HS-5 (cell line): ENCODE results near the gene WDR45B.

Experiments
- DNase-seq: peaks from one replicate; pipeline ENCODE4 v3.0.0-alpha.2; 2012; ENCODE audit warnings: low read depth

Gene WDR45B

DNA sequence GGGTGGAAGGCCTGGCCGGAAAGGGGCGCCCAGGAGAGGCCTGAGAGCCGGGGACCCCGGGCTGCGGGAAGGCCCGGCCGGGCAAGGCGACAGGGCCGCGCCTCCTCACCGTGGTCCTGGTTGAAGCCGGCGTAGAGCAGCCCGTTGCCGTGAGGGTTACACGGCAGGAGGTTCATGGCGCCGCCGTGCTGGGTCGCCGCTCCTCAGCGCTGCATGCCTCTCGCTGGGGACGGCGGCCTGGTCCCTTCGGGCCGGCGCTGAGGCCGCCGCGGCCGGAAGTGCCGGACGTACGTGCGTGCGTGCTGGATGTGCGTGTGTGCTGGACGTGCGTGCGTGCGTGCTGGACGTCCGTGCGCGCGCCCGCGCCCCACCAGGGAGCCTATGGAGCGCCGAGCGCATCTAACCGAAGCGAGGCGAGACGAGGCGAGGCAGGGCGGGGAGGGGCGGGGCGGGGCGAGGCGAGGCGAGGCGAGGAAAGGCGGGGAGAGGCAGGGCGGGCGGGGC lies at the start of gene WDR45B:
Gene WDR45B (minus strand): TSS at position 280 of the 504 bp plus-strand sequence. CDS start 104 bp downstream, at position 176.
- peak; percentile 73 for DNase-seq

- DNase-seq, result no peak
Observed at GRCh38 chr17:82697808-82698064, 49.5 kb upstream of the WDR45B start.

GRCh38 chr17:82696916-82697807 lies 48.9 kb upstream of the WDR45B start:
- DNase-seq, result no peak

DNA sequence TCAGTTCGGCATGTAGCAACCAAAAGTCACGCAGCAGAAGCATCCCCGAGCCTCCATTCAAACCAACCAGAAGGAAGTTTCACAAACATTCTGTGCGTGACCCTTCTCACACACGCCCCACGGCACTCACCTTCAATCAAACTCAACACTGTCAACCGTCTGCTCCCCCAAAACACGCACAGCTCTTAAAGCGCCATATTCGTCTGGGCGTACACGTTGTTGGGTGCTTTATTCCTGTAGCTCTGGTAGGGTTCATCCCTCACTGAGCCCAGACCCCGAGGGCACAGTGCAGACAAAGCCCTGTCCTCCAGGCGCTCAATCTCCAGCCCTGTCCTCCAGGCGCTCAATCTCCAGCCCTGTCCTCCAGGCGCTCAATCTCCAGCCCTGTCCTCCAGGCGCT lies 48.0 kb upstream of the WDR45B start:
- no peak for DNase-seq

GRCh38 chr17:82694647-82695046 lies 46.4 kb upstream of the WDR45B start:
- DNase-seq, result no peak

GRCh38 chr17:82693168-82693867 lies 45.1 kb upstream of the WDR45B start:
- no peak for DNase-seq

DNA sequence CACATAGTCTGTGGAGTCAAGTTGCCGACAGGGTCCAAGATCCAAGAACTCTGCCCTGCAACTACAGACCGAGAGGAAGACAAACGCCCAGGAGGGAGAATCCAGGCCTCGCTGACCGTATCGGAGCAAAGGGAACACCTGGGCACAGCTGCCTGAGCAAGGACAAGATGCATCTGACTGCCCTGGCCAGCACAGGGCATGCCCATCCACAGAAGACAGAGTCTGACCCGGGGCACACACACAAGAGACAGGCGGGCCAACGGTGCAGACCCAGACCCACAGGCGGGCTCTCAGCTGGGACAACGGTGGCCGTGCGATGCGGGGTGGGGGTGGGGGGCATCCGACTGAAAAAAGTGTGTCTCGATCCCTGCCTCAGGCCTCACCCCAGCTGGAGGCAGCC lies 44.0 kb upstream of the WDR45B start:
- DNase-seq, result no peak

DNA sequence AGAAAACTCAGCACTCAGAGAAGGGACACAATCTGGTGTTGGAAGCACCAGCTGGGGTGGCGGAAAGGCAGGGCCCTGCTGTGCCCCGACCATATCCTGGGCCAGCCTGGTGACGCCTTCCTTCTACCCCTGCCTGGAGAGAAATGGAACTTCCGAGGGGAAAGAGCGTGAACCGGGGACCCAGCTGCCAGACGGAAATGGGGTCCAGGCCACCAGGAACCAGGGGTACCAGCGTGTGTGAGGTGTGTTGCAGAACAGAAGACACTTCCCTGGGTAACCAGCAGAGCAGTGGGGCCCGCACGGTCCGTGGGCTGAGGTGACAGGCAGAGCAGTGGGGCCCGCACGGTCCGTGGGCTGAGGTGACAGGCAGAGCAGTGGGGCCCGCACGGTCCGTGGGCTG lies 43.5 kb upstream of the WDR45B start:
- DNase-seq, result no peak

DNA sequence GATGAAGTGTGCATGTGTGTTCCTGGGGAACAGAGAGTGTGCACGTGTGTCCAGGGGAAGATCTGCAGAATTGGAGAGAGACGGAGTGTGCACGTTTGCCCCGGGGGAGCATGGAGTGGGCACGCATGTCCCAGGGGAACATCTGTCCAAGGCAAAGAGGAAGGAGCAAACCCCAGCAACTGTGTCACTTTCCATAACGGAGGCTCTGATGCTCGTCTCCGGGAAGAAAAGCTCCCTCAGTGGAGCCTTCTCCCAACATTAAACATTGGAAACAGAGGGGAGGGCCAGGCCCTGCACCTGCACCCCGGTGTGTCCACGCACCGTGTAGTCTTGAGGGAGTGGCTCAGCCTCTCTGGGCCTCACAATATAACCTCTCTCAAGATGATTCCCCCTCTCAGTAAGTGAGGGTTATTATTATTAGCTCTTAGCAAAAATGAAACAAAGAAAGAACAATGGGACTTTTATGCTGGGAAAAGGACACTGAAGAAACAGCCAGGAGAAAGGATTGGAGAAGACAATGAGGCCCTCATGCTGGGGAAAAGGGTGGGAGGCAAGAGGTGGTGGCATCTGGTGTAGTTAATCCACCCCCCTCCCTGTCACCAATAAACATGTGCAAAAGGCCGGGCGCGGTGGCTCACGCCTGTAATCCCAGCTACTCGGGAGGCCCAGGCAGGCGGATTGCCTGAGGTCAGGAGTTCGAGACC lies 42.7 kb upstream of the WDR45B start:
- no peak for DNase-seq

- no peak for DNase-seq
Observed at GRCh38 chr17:82689077-82689476, 40.8 kb upstream of the WDR45B start.

GRCh38 chr17:82687871-82688270 lies 39.6 kb upstream of the WDR45B start:
- DNase-seq, result no peak

DNA sequence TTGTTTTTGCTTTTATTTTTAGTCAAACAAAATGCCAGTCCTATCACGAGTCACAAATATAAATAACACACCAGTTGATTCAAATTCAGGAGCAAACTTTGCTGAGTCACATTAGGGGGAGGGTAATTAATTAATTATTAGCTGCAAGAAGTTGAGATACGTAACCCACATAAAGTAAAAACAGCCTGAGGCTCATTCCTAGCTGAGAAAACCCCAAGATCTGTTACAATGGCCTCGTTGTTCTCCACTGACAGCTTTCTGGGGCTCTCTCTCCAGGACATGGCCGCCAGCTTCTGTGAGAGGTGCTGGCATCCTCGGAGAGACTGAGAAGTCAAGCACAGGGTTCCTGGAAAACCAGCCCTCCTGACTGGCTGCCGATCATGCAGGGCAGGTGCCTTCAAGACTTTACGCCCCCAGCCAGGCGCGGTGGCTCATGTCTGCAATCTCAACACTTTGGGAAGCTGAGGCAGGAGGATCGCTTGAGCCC lies 39.2 kb upstream of the WDR45B start:
- DNase-seq, result no peak

DNA sequence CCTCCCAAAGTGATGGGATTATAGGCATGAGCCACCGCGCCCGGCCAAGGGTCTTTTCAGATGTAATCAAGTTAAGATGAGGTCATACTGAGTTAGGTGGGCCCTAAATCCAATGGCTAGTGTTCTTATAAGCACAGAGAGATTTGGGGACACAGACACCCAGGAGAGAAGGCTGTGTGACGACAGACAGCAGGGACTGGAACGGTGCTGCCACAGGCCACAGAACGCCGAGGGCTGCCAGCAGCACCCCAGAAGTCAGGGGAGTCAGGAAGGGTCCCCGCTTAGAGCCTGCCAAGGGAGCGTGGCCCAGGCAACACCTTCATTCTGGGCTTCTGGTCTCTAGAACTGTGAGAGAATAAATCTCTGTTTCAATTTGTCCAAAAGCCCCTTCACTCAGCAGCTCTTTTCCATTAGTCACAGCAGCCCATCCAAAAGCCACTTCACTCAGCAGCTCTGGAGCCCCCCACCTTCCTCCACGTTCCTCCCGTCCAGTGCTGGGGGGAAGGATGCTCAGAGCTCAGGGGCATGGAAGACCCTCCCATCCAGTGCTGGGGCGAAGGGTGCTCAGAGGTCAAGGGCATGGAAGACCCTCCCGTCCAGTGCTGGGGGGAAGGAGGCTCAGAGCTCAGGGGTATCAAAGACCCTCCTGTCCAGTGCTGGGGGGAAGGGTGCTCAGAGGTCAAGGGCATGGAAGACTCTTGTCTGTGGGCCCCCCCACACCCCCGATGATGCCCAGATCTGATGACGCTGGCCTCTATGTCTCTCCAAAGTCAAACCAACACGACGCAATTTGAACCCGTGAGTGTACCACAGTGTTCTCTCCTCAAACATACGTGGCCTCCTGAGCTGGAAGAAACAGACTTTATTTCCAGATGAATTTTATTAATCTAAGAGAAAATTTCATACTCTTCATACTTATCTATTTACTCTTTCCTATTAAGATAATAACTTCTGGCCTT lies 38.4 kb upstream of the WDR45B start:
- DNase-seq, result no peak

GRCh38 chr17:82685291-82685690 lies 37.0 kb upstream of the WDR45B start:
- DNase-seq, result no peak

- DNase-seq, result no peak
Observed at GRCh38 chr17:82684228-82684841, 36.1 kb upstream of the WDR45B start.

DNA sequence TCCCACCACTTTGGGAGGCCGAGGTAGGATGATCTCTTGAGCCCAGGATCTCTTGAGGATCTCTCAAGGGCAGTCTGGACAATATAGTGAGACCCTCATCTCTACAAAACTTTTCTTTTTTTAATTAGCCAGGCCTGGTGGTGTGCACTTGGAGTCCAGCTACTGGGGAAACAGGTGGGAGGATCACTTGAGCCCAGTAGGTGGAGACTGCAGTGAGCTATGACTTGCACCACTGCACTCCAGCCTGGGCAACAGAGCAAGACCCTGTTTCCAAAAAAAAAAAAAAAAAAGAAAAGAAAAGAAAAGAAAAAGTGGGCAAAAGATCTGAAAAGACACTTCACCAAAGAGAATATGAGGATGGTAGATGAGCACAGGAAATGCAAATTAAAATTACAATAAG lies 35.3 kb upstream of the WDR45B start:
- DNase-seq, result no peak

GRCh38 chr17:82681547-82681946 lies 33.3 kb upstream of the WDR45B start:
- no peak for DNase-seq

DNA sequence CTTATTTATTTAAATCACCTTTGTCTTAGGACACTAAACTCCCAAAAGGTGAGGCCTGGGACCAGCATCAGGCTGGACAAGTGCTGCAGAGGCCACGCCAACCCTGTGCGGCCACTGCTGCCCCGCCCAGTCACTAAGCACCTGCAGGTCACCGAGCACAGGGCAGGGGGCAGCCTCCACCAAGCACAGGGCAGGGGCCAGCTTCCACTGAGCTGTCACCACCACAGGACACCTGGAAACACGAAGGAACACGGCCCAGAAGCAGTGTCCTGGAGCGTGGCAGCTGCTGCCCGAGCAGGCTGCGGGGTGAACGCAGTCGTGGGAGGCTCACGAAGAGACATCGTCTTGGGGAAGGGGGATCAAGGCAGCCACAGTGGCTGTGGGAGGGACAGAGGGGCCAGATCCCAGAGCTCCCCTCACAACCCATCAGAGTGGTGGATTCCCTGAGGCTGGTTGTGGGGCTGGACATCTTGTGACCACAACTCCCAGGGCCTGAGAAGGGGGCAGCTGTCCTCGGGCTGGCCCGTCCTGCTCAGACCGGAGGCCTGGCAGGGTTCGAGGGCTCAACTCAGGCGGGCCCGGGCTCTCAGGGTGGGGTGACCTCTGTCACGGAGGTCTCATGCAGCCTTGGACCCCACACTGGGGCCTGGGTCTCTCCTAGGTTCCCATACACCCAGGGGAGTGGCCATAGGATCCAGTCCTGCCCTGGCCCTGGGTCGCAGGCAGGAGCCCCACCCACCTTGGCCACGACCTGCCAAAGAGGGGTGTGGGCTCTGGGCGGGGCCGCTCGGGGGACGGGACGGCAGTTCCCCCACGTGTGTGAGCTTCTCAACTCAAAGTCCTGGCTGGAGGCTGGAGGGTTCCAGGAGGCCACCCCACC lies 31.6 kb upstream of the WDR45B start:
- DNase-seq, result no peak

DNA sequence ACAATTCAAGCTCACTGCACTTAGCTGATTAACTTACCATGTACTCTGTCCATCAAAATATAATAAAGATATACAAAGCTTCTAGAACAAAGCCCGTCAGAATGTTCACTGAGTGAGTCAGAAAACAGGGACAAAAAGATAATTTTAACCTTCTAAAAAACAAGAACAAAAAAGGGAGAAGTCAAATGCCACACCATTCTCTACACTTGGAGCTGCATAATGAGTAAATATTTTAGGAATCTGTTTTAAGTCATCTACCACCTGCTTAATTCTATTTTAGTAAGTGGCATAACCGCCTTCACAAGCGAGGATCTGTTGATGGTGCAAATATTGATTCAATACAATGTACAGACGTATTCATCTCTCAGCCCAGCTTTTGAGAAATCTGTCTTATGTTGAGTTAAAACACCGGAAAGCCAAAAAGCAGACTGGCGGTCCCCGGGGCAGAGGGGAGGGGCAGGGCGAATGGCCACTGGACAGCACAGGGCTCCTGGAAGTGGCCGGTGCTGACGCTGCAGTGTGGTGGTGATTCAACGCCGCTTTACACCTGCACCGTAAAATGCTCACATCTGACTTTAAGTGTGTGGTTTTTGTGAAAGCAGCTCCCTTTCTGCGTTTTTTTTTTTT lies 30.1 kb upstream of the WDR45B start:
- no peak for DNase-seq
